Activated T-cell treated with anti-CD3 and anti-CD28 coated beads, Interleukin-2, amount 50 U/mL, for 1 hour (primary cell): ENCODE measurements around the gene HOXA2.

ENCODE experiments used
- DNase-seq: peaks from one replicate; pipeline ENCODE4 v3.0.0-alpha.2; 2020

The HOXA2 gene

GRCh38 chr7:27071622-27072390 lies 30.7 kb downstream of the HOXA2 start:
- no peak for DNase-seq

DNA sequence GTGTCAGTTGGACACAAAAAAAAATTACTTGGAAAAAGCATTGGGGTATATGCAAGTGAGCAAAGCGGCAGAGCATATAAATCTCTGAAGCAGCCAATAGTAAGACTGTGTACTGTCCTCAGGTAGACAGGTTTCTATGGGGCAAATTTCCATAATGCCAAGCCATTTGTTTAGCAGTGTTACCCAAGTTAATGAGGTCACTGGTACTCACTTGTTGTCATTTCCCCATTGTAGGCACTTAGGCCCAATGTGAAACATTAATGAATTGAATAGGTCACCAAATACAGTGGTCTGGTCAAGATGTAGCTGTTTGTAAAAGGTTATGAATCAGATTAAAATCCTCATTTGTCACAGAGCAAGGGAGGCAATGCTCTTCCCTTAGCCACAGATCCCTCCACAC lies 34.2 kb downstream of the HOXA2 start:
- no peak for DNase-seq

GRCh38 chr7:27066148-27066547 lies 36.3 kb downstream of the HOXA2 start:
- no peak for DNase-seq

DNA sequence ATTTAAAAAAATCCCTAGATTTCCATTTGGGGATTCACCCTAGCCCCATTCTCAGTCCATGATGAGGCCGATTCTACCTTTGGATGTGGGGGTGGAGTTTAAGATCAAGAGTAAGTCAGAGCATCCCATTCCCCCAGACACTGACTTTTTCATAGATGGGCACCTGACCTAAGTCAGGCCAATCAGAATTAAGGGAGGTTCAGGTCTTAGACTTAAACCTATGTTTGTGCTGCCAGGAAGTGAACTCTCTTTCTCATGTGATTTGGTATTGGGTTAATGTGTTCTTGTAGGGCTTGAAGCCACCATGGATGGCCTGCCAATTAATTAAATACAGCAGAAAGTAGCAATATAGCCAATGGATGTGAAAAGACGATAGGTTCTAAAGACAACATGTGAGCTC lies 36.8 kb downstream of the HOXA2 start:
- DNase-seq: no peak

DNA sequence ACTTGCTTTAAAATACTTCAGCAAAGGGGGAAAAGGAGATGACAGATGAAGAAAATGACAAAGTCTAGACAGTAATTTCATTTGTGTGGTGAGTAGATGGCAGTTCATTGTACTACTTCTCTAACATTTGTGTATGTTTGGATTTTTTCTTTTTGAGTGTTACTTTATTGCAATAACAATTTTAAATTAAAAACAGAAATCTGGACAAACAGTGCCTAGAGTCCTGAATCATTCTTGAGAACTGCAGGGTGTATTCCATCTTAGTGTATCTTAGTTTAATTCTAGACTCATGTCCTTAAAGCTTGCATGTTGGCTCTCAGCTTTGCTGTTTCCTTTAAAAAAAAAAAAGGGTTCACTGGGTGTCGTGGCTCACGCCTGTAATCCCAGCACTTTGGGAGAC lies 37.8 kb downstream of the HOXA2 start:
- DNase-seq: no peak

DNA sequence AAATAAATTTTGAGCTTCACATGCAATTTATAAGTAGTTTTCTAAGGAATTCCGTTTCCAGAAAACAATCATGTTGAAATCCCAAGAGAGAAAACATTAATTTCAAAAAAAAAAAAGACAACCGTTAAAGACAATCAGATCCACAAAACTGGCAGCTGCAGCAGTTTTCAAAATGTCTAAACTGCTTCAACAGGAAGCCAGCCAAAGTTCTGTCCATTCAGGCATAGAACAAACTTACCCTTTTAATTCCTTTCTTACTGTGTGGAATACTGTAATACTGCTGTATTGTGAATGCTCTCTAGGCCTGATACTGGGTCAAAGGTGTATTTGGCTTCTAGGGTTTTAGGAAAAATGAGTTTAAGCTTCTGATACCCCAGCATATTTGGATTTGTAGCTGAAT lies 38.3 kb downstream of the HOXA2 start:
- DNase-seq: no peak

GRCh38 chr7:27062946-27063345 lies 39.5 kb downstream of the HOXA2 start:
- DNase-seq: no peak

- DNase-seq: no peak
Measured at GRCh38 chr7:27053153-27053552, 49.3 kb downstream of the HOXA2 start.

DNA sequence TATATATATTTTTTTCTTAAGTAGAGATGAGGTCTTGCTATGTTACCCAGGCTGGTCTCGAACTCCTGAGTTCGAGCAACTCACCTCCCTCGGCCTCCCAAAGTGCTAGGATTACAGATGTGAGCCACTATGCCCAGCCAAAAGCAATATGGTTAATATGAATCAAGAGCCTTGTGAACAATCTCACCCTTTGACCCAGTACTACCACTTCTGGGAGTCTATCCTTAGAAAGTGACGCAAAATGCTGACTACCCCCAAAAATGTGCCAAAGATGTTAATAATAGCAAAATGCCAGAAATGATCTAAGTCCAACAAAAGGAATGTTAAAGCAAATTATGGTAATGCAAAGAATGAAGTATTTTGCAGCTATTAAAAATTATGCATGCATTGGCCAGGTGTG lies 51.0 kb downstream of the HOXA2 start:
- DNase-seq: no peak
